Suprapubic skin (tissue), 4 donors: ENCODE measurements around the gene GARNL3. TPM values are rescaled to one million over a fixed set of nuclear protein-coding genes. Genes with fewer than 3 reads are reported as not detected.

ENCODE experiments used
- DNase-seq, 2 donors: peaks; one replicate each; pipeline ENCODE4 v3.0.0-alpha.2; 2019; ENCODE audit warnings: low spot score in 2 of 2
- H3K27ac ChIP-seq: fragments of 200-600 bp; sonication (generic); one replicate; pipeline ENCODE4 v1.5.1; 2019
- H3K27me3 ChIP-seq: fragments of 200-600 bp; sonication (generic); one replicate; pipeline ENCODE4 v1.5.1; 2019
- H3K36me3 ChIP-seq: fragments of 200-600 bp; sonication (generic); one replicate; pipeline ENCODE4 v1.5.1; 2019
- H3K4me1 ChIP-seq: fragments of 200-600 bp; sonication (generic); one replicate; pipeline ENCODE4 v1.5.1; 2019
- H3K4me3 ChIP-seq: fragments of 200-600 bp; sonication (generic); one replicate; pipeline ENCODE4 v1.5.1; 2019; ENCODE audit warnings: mild to moderate bottlenecking
- H3K9me3 ChIP-seq: fragments of 200-600 bp; sonication (generic); one replicate; pipeline ENCODE4 v1.5.1; 2019
- EP300 ChIP-seq: sonication (generic); formaldehyde crosslinking; IDR thresholded peaks from one replicate; pipeline ENCODE4 v1.6.1; 2017; ENCODE audit warnings: antibody characterized with exemption
- POLR2A ChIP-seq, 2 donors: fragments of 450-650 bp; IDR thresholded peaks; one replicate each; pipeline ENCODE4 v1.6.1; 2017; ENCODE audit warnings: antibody characterized with exemption in 2 of 2, mild to moderate bottlenecking in 2 of 2, moderate library complexity in 2 of 2
- POLR2AphosphoS5 ChIP-seq, 3 donors: sonication (generic); formaldehyde crosslinking; IDR thresholded peaks; one replicate each; pipeline ENCODE4 v1.6.1; 2017; ENCODE audit warnings: antibody characterized with exemption in 3 of 3
- WGBS: methylation state at CpG from one replicate; pipeline ENCODE4 v1.1.5; 2018; 5-methylcytosine and 5-hydroxymethylcytosine counted together
- total RNA-seq, 4 donors: library from RNA; depleted of rRNA; stranded (reverse); fragments of >200 nt; gene quantifications; one replicate each; pipeline ENCODE4 v1.1.0, GENCODE V29; 2016
- TF ChIP-seq, protein P1 (sequence below), 2 donors: fragments of 200-600 bp in 1 of 2; fragments of 450-650 bp in 1 of 2; sonication (generic) in 1 of 2; IDR thresholded peaks; one replicate each; pipeline ENCODE4 v1.5.1; 2016 to 2019; ENCODE audit warnings: antibody characterized with exemption in 2 of 2, mild to moderate bottlenecking in 1 of 2, moderate library complexity in 1 of 2

GARNL3 gene
- total RNA-seq, 4 donors from 2014 or later = 12.5 to 23.3 (median 18.4) TPM

DNA sequence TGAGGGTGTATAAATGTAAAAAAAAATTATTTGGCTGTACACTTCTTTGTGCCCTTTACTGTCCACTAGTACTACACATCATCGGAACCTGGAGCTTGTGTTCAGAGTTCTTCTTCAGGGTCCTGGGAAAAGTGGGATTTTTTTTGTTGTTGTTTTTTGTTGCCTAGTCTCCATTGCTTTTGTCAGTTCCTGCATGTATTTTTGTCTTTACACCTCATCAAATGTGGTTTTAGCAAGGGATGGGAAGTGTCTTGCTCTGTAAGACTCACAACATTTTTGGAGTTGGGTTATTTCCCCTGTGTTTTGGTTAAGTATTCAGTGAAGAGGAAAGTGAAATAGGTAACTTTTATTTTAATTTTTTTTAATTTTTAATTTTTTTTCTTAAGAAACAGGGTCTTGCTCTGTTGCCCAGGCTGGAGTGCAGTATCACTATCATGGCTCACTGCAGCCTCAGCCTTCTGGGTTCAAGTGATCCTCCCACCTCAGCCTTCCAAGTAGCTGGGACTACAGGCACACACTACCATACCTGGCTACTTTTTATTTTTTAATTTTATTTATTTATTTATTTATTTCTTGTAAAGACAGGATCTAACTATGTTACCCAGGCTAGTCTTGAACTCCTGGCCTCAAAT is 40.7 kb downstream of the GARNL3 start:
- Histone ChIP-seq H3K4me1 (peaks cover 10% of the 10 kb centered on the region), H3K36me3 (no peaks in the 10 kb centered on the region), H3K27ac (no peak overlapping the region), H3K4me3 (no peak overlapping the region), H3K9me3 (no peaks in the 10 kb centered on the region), H3K27me3 (no peaks in the 10 kb centered on the region)
- DNase-seq = no peak
- TF ChIP-seq POLR2A (IDR thresholded peaks at IDR 0.05) (no peak), EP300 (no peak), POLR2AphosphoS5 (IDR thresholded peaks at IDR 0.05) (no peak)
- TF ChIP-seq, protein P1, sequence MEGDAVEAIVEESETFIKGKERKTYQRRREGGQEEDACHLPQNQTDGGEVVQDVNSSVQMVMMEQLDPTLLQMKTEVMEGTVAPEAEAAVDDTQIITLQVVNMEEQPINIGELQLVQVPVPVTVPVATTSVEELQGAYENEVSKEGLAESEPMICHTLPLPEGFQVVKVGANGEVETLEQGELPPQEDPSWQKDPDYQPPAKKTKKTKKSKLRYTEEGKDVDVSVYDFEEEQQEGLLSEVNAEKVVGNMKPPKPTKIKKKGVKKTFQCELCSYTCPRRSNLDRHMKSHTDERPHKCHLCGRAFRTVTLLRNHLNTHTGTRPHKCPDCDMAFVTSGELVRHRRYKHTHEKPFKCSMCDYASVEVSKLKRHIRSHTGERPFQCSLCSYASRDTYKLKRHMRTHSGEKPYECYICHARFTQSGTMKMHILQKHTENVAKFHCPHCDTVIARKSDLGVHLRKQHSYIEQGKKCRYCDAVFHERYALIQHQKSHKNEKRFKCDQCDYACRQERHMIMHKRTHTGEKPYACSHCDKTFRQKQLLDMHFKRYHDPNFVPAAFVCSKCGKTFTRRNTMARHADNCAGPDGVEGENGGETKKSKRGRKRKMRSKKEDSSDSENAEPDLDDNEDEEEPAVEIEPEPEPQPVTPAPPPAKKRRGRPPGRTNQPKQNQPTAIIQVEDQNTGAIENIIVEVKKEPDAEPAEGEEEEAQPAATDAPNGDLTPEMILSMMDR (IDR thresholded peaks at IDR 0.05) = no peak
- WGBS = 97% methylated on average over 1 of the region's 1 CpG

DNA sequence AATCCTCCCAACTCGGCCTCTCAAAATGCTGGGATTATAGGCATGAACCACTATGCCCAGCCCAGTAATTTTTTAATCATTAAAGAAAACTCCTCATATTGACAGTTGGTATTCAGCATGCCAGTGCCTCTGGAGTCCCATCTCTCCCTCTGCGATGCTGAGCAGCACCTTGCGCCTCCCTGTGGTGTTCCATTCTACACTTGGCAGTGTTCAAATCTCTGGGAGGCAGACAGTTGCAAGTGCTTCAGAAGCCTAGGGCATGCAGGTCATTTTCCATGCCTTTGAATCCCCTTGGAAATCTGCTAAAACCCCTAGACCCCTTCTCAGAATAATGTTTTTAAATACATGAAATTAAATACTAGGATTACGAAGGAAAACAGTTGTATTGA is 41.3 kb downstream of the GARNL3 start:
- TF ChIP-seq EP300 (no peak), POLR2AphosphoS5 (IDR thresholded peaks at IDR 0.05) (no peak), POLR2A (IDR thresholded peaks at IDR 0.05) (no peak)
- TF ChIP-seq, protein P1 (IDR thresholded peaks at IDR 0.05) = no peak
- H3K36me3 ChIP-seq = no peaks in the 10 kb centered on the region
- H3K9me3 ChIP-seq = no peaks in the 10 kb centered on the region
- WGBS = 92% methylated on average over 4 of the region's 4 CpGs
- H3K4me3 ChIP-seq = no peak overlapping the region
- DNase-seq = no peak
- no peak overlapping the region for H3K27ac ChIP-seq
- H3K27me3 ChIP-seq = no peaks in the 10 kb centered on the region
- peaks cover 10% of the 10 kb centered on the region for H3K4me1 ChIP-seq

DNA sequence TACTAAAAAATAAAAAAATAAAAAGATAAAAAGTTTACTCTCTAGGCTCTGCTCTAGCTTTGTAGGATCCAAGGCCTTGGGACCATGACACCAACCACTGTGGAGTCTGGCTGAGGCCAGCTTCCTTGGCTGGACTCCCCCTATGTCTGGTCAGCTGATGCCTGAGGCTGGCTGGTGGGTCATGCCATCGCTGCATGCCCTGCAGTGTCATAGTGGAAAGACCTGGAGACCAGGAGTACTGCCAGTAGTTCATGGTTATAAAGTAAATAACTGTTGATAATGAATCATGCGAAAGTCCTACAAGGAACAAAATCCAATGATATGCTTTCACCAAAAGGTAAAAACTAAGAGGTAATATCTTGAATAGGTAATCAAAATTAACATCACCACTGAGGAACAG is 43.2 kb downstream of the GARNL3 start:
- TF ChIP-seq POLR2AphosphoS5 (IDR thresholded peaks at IDR 0.05) (no peak), EP300 (no peak), POLR2A (IDR thresholded peaks at IDR 0.05) (no peak)
- TF ChIP-seq, protein P1 (IDR thresholded peaks at IDR 0.05) = no peak
- Histone ChIP-seq H3K27me3 (no peaks in the 10 kb centered on the region), H3K4me3 (no peak overlapping the region), H3K9me3 (no peaks in the 10 kb centered on the region), H3K4me1 (peaks cover 14% of the 10 kb centered on the region), H3K27ac (no peak overlapping the region), H3K36me3 (peaks cover under 1% of the 10 kb centered on the region)
- DNase-seq = no peak
- WGBS = 97% methylated on average over 2 of the region's 2 CpGs

DNA sequence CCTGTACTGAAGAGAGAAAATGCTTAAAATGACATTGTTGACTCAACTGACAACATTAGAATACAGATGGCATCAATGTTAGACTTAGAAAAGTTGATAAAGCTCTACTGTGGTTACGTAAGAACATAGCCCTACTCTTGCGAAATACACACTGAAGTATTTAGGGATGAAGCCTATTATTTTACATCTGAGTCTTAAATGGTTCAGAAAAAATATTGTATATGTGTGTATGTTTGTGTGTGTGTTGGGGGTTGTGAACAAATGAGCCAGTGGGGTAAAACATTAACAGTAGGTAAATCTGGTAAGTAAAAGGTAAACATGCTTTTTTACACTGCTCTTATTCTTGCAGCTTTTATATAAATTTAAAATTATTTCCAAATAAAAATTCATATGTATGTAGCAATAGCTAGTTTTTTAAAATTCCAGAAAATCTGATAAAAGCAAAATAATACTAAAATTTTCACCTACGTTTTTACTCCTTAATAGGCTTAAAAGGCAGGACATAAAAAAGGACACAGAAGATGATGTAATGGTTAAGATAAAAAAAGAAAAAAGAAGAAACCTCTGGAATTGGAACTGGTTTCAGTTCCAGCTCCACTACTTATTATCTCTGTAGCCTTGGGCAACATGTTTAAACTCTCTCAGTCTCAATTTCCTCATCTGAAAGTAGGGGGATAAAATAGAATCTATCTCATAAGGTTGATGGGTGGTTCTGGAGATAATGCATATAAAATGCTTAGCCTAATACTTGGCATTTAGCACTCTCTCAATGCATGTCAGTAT is 44.3 kb downstream of the GARNL3 start:
- H3K36me3 ChIP-seq = peaks cover 6% of the 10 kb centered on the region
- no peaks in the 10 kb centered on the region for H3K9me3 ChIP-seq
- peaks cover 14% of the 10 kb centered on the region for H3K4me1 ChIP-seq
- 59% methylated on average over 3 of the region's 3 CpGs for WGBS
- no peak overlapping the region for H3K4me3 ChIP-seq
- TF ChIP-seq EP300 = no peak
- TF ChIP-seq, protein P1 (IDR thresholded peaks at IDR 0.05) = no peak
- no peak for TF ChIP-seq POLR2AphosphoS5 (IDR thresholded peaks at IDR 0.05)
- no peak for TF ChIP-seq POLR2A (IDR thresholded peaks at IDR 0.05)
- H3K27ac ChIP-seq = no peak overlapping the region
- no peaks in the 10 kb centered on the region for H3K27me3 ChIP-seq
- DNase-seq = no peak

DNA sequence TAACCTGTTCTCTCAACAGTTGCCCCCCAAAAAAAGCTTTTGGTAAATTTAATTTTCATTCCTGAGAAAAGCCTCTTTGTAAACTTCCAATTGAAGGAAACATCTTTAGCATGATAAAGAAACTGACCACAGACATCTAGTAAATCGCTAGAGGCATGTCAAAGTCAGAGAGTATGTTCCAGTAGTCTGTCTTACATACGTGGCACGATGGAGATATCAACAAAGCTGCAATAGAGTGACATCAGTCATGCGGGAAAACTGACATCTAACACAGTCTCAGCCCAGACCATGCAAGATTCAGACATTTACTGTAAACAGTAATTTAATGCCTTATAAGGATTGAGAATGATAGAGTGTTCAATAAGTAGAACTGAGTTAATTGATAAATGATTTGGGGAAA is 45.1 kb downstream of the GARNL3 start:
- 80% methylated on average over 4 of the region's 4 CpGs for WGBS
- no peak overlapping the region for H3K27ac ChIP-seq
- H3K36me3 ChIP-seq = peaks cover 15% of the 10 kb centered on the region
- H3K27me3 ChIP-seq = no peaks in the 10 kb centered on the region
- TF ChIP-seq, protein P1 (IDR thresholded peaks at IDR 0.05) = no peak
- TF ChIP-seq EP300 (no peak), POLR2AphosphoS5 (IDR thresholded peaks at IDR 0.05) (no peak), POLR2A (IDR thresholded peaks at IDR 0.05) (no peak)
- DNase-seq = no peak
- H3K4me1 ChIP-seq = peaks cover 14% of the 10 kb centered on the region
- no peak overlapping the region for H3K4me3 ChIP-seq
- H3K9me3 ChIP-seq = no peaks in the 10 kb centered on the region
